CD4-positive, alpha-beta T cell treated with Interleukin-17A for 4 hours (primary cell): ENCODE data around the gene LRRC63.
"Not testable (repeated sequence)": the region's sequence is repeated elsewhere in the genome, so short reads cannot be mapped to it uniquely, and the experiment has no call there.

Source experiments
- DNase-seq: peaks from one replicate; pipeline ENCODE4 v3.0.0-alpha.2; 2020; ENCODE audit warnings: mixed read lengths

LRRC63 gene

DNA sequence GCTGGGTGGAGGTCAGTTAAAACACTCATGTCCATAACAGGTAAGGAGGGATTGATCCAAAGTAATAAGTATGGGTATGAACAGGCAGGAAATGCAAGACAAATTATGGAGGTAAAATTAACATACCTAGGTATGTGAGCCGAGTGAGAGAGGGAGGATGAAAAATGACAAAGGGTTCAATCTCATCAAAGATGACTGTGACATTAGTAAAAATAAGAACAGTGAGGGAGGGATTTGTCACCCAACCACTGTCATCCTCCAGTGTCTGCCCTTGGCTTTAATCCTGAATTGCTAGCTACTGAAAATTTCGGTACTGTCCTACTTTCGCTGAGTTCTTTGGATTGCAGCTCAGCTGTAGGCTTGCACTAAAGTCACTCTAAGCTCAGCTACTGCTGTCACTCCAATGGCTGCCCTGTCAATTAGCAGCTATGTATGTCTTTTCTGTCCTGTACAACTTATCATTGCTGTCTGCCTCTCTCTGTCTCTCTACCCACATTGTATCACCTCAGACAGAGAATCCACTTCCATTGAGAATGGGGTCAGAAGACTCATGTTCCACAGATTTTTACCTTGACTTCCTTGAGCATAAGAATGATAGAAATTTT lies 62.5 kb downstream of the LRRC63 start:
- DNase-seq = no peak

GRCh38 chr13:46278474-46278873 lies 66.7 kb downstream of the LRRC63 start:
- DNase-seq = no peak

GRCh38 chr13:46281779-46282178 lies 70.1 kb downstream of the LRRC63 start:
- no peak for DNase-seq

- DNase-seq = not testable (repeated sequence)
Measured at GRCh38 chr13:46283912-46284824, 72.4 kb downstream of the LRRC63 start.

DNA sequence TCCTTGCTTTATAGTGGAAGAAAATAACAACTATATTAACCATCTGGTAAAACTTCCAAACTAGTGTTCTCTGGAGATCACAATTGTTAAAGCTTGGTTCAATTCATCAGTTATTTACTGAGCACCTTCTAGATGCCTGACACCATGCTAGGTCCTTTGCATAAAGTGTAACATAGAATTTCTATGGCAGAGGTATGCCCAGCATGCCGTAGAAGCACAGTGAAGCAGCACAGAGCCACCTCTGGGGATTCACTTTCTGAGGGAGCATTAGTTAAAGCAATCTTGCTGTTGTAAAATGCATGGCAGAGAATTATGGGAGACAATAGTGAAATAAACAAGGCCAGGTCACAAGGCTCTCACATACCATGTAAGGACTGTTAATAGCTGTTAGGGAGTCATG lies 75.2 kb downstream of the LRRC63 start:
- no peak for DNase-seq

DNA sequence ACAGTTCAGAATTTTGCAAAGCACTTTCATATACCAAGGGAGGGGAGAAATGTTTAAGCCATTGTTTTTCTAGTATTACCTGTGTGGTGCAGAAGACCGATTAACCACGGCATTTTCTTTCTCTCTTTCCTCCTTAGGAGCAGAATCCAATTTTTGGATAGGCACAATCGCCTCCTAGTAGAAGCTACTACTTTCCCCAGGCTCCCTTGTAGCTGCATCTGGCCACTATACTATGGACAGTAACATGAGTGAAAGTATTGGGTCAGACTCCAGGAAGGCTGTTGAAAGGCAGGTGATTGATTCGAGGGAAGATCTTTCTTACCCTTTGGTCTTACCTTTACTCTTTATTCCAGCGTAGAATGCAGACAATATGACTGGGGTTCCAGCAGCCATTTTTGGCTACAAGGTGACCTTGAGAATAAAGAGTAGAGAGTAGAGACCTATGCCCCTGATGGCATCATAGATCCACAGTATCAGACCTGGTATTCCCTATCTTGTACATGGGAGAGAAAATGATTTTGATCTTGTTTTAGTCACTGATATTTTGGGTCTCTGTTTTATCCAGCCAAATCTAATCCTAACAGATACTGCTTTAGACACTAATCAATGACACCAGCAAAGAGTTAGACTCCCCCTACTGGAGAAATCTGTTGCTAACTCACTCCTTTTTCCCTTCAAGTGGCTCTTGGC lies 77.0 kb downstream of the LRRC63 start:
- peak; percentile 18 for DNase-seq

- DNase-seq = no peak
Measured at GRCh38 chr13:46289260-46289955, 77.7 kb downstream of the LRRC63 start.

- no peak for DNase-seq
Measured at GRCh38 chr13:46290434-46290833, 78.7 kb downstream of the LRRC63 start.

GRCh38 chr13:46293436-46293835 lies 81.7 kb downstream of the LRRC63 start:
- no peak for DNase-seq

DNA sequence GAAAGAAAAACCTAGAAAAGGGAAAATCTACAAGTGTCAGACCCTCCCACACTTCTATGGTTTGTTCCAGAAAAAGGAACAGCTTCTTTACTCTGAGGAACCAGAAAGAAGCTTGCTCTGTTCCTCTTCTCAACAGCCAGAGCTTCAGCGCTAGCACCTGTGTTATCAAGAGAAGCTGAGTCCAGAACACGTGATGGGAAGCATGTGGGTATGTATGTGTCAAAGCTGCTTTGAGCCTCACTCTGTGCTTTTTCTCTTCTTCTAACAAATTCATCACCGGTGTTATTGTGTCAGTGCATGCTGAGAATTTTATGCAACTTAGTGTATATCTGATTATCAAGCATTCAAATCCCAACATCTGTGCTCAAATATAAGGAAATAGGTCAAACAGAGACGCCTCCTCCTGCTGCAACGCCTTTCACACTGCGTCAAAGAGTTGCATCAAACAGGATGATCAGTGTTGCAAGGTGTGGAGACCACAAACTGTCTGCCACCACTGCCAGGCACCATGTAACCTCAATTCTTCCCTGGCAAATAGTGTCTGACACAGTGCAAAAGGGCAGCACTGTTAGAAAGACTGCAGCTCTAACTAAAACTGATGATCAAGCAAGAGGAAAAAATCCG lies 83.9 kb downstream of the LRRC63 start:
- peak; percentile 67 for DNase-seq

GRCh38 chr13:46296115-46296822 lies 84.5 kb downstream of the LRRC63 start:
- DNase-seq = peak; percentile 18

DNA sequence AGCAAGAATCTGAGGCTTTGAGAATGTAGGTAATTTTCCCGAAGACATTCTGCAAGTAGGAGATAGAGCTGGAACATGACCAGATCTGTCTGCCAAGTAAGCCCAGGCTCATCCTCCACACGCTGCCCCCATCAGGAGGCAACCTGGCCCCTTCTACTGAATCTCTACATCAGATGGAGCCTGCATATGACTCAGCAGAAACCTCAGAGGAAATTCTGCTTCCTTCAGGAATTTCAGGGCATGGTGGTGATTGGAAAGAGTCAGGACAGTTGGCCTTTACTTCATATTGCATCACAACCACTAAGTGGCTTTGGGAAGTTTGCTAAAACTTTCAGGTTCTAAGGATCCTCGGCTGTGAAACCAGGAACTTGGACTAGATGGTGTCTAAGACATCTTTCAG lies 85.2 kb downstream of the LRRC63 start:
- no peak for DNase-seq

- DNase-seq = no peak
Measured at GRCh38 chr13:46297361-46297811, 85.7 kb downstream of the LRRC63 start.

GRCh38 chr13:46303742-46304385 lies 92.1 kb downstream of the LRRC63 start:
- no peak for DNase-seq

GRCh38 chr13:46304546-46304945 lies 92.8 kb downstream of the LRRC63 start:
- DNase-seq = no peak

DNA sequence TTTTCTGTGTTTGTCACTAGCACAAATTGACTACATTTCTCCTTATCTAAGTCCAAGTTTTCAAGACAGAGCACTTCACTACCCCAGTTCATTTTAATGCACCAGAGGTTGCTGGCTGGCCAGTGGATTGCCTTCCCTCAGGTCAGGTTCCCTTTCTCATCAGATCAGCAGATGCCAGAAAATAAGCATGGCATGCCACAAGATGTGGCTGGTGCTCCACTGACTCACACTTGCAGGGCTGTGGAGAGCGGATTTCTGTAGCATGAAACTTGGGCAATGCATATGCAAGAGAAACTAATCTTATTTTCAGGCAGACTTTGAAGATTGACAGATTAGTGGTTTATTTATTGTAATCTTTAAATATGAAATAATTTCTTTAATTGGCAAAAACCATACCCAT lies 95.8 kb downstream of the LRRC63 start:
- no peak for DNase-seq

DNA sequence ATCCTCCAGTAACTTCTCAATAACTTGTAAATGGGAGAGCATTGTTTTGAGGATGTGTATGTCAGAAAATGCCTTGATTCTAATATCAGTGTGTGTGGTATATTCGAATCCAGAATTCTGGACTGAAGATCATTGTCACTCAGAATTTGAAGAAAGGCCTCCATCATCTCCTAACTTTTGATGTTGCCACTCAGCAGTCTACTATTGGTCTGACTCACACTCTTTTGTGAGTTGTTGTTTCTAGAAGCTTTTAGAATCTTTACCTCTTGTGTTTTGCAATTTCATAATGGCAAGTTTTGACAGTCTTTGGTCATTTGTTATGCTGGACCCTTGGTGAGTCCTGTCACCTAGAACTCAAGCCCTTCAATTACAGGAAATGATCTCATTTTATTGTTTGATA lies 98.3 kb downstream of the LRRC63 start:
- DNase-seq = no peak

GRCh38 chr13:46311217-46311616 lies 99.5 kb downstream of the LRRC63 start:
- DNase-seq = no peak

GRCh38 chr13:46313024-46313423 lies 101.3 kb downstream of the LRRC63 start:
- no peak for DNase-seq

- DNase-seq = no peak
Measured at GRCh38 chr13:46313432-46314257, 101.9 kb downstream of the LRRC63 start.
